Measurements from ENCODE around the gene PDE2A.

DNA sequence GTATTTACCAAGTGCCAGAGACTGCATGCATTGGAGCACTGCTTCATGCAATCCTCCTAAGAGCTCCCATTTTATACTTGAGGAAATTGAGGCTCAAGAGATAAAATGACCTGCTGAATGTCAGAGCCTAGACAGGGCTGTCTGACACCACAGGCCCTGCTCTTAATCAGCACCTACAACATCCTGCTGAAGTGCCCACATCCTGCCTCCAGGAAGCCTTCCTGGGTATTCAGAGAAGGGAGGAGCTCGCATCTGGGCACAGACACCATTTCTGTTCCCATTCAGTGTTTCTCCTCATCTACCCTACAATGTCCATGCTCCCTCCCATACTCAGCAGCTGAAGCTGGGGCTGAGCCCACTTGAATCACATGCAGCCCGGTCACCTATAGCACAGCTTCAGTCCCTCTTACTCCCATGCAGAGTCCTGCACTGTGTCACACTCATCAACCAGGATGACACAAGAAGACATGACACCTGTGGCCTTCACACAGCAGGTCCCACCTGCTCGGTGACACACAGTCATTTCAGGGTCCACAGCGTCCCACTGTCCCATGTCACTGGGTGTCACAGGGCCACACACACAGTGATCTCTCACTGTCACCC, 53.1 kb downstream of the PDE2A start:
- TF ChIP-seq, protein P1, sequence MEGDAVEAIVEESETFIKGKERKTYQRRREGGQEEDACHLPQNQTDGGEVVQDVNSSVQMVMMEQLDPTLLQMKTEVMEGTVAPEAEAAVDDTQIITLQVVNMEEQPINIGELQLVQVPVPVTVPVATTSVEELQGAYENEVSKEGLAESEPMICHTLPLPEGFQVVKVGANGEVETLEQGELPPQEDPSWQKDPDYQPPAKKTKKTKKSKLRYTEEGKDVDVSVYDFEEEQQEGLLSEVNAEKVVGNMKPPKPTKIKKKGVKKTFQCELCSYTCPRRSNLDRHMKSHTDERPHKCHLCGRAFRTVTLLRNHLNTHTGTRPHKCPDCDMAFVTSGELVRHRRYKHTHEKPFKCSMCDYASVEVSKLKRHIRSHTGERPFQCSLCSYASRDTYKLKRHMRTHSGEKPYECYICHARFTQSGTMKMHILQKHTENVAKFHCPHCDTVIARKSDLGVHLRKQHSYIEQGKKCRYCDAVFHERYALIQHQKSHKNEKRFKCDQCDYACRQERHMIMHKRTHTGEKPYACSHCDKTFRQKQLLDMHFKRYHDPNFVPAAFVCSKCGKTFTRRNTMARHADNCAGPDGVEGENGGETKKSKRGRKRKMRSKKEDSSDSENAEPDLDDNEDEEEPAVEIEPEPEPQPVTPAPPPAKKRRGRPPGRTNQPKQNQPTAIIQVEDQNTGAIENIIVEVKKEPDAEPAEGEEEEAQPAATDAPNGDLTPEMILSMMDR (IDR thresholded peaks at IDR 0.05; ENCODE audit: poor library complexity), result no peak
- no peak for TF ChIP-seq EZH2 (IDR thresholded peaks at IDR 0.05; ENCODE audit: borderline replicate concordance)
